ENCODE measurements around the gene PIP5KL1. TPM values are rescaled to one million over a fixed set of nuclear protein-coding genes. Genes with fewer than 3 reads are reported as not detected.

PIP5KL1 gene
- total RNA-seq, 4 donors from 2014 or later: 0.44 to 2.3 (median 1.0) TPM; not detected in 1

GRCh38 chr9:127944586-127945218 lies 14.1 kb upstream of the PIP5KL1 start:
- TF ChIP-seq, protein P1, sequence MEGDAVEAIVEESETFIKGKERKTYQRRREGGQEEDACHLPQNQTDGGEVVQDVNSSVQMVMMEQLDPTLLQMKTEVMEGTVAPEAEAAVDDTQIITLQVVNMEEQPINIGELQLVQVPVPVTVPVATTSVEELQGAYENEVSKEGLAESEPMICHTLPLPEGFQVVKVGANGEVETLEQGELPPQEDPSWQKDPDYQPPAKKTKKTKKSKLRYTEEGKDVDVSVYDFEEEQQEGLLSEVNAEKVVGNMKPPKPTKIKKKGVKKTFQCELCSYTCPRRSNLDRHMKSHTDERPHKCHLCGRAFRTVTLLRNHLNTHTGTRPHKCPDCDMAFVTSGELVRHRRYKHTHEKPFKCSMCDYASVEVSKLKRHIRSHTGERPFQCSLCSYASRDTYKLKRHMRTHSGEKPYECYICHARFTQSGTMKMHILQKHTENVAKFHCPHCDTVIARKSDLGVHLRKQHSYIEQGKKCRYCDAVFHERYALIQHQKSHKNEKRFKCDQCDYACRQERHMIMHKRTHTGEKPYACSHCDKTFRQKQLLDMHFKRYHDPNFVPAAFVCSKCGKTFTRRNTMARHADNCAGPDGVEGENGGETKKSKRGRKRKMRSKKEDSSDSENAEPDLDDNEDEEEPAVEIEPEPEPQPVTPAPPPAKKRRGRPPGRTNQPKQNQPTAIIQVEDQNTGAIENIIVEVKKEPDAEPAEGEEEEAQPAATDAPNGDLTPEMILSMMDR (IDR thresholded peaks at IDR 0.05; ENCODE audit: low read depth): no peak

- TF ChIP-seq, protein P1 (IDR thresholded peaks at IDR 0.05; ENCODE audit: low read depth): no peak
Measured at GRCh38 chr9:127943731-127944144, 13.2 kb upstream of the PIP5KL1 start.

DNA sequence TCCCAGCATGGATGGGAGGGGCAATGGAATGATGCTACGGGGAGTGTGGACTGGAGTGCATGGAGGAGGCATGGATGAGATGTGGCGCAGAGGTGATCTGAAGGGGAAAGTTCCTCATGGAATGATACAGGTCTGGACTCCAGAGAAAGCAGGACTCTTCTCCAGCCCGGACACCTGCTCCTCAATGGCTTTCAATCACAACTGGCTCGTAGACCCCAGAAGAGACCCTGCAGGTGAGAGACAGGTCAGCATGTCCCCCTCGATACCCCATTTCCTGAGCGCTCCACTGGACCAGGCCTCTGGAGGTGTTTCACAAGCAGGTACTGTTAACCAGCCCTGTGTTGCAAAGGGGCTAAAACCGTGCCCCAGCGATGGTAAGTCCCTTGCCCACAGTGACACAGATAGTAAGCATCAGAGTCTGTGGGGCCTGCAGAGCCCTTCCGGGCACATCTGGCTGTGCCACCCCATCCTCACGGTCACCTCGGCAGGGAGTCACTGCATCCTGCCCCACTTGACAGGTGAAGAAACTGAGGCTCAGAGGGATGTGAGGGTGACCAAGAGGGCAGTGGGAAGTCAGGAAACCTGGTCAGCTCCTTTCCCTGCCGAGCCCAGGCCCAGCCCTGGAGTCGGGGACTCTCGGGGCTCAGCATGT lies 12.6 kb upstream of the PIP5KL1 start:
- TF ChIP-seq, protein P1 (IDR thresholded peaks at IDR 0.05; ENCODE audit: low read depth): no peak

DNA sequence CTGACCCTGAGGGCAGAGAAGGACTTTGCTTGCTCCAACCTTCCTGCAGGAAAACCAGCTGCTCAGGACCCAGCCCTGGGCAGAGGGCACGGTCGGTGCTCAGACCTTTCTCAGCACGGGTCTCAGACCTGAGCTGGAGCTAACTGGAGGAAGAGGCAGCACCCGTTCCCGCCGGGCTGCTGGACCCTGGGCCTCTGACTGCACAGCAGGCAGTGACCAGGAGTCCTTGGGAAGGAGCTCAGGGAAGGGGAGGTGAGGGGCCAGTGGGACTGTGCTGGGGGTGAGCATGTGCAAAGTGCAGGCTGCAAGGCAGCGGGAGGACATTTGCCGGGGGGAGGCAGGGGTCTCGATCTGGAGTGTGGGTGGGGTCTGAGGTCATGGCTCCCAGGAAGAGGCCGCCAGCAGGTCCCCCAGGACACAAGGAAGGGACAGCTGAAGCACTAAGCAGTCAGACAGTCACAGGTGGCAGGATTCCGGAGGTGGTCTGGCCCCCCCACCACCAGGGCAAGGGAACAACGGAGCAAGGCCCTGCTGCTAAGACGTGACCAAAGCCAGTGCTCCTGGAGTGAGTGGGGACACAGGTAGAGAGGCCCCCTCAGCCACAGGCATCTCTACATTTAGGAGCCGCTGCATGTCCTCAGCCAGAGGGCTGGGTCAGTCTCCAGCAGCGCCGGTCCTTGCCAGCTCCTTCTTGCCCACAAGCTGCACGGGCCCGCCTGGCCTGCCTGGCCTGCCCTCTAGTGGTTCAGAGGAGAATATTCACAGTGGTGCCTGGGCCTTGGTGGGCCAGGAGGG lies 11.8 kb upstream of the PIP5KL1 start:
- TF ChIP-seq, protein P1 (IDR thresholded peaks at IDR 0.05; ENCODE audit: low read depth): no peak

DNA sequence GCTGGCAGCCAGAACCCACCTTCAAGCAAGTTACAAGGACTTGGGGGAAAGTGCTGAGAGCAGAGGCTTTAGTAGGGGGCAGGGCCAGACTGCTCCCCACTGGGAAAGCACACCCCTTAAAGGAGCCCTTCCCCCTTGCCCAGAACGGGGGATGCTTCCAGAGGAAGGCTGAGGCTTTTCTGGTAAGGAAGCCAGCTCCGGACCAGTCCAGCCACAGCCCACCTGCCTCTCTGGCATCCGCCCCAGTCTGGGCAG lies 11.3 kb upstream of the PIP5KL1 start:
- TF ChIP-seq, protein P1 (IDR thresholded peaks at IDR 0.05; ENCODE audit: low read depth): no peak

DNA sequence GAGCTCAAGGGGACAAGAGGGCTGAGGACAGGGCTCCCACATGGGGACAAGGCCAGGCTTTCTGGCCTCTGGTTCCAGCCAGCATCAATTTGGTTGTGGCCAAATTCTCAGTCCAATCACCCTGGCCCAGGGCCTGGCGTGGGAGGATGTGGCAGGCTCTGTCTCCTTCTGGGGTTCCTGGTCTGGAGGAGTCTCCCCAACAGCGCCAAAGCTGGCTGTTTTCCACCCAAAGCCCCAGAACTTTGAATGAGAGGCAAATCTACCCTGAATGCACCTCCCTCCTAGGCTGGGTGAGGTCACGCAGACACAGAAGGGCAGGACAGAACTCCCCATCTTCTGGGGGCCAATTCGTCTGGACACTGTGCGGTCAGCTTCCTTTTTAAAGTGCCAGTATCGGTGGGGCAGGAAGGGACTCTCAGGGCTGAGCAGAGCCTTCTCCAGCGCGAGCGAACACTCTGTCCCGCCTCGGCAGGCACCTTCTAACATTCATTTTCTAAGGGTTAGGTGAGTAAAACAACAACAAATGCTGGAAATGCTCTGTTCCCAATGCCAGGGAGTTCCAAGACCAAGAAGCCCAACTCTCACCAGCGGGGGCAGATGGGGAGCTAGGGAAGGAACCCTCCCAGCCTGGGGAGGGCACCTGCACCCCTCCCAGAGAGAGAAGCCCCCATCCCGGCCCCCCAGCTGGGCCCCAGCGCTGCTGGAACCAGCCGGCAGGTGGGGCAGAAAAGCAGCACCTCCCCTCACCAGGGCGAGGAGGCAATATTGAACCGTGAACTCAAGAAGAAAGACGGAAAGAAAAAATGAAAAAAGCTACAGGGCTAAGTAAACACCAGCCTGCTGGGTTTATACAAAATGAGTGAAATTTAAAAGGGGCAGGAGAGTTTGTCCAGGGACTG lies 10.7 kb upstream of the PIP5KL1 start:
- TF ChIP-seq, protein P1 (IDR thresholded peaks at IDR 0.05; ENCODE audit: low read depth): no peak

Data from subcutaneous adipose tissue (tissue), 4 donors.